ENCODE data around the gene ICAM1.

GRCh38 chr19:10228393-10228792 is 42.5 kb upstream of the ICAM1 start:
- TF ChIP-seq, protein P1, sequence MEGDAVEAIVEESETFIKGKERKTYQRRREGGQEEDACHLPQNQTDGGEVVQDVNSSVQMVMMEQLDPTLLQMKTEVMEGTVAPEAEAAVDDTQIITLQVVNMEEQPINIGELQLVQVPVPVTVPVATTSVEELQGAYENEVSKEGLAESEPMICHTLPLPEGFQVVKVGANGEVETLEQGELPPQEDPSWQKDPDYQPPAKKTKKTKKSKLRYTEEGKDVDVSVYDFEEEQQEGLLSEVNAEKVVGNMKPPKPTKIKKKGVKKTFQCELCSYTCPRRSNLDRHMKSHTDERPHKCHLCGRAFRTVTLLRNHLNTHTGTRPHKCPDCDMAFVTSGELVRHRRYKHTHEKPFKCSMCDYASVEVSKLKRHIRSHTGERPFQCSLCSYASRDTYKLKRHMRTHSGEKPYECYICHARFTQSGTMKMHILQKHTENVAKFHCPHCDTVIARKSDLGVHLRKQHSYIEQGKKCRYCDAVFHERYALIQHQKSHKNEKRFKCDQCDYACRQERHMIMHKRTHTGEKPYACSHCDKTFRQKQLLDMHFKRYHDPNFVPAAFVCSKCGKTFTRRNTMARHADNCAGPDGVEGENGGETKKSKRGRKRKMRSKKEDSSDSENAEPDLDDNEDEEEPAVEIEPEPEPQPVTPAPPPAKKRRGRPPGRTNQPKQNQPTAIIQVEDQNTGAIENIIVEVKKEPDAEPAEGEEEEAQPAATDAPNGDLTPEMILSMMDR (IDR thresholded peaks at IDR 0.05), result no peak
- no peak for TF ChIP-seq POLR2A (IDR thresholded peaks at IDR 0.05)

Measured in vagina (tissue), 2 donors.